ENCODE data around the gene ELMOD2.

- TF ChIP-seq RARB (CRISPR knock-in tag; IDR thresholded peaks at IDR 0.05): no peak
- no peak for TF ChIP-seq GLIS3 (CRISPR knock-in tag; IDR thresholded peaks at IDR 0.05)
- no peak for TF ChIP-seq TSHZ2 (CRISPR knock-in tag; IDR thresholded peaks at IDR 0.05)
- no peak for TF ChIP-seq CSDC2 (CRISPR knock-in tag; IDR thresholded peaks at IDR 0.05)
- TF ChIP-seq ZFP30 (CRISPR knock-in tag; IDR thresholded peaks at IDR 0.05): no peak
- TF ChIP-seq TCF4 (CRISPR knock-in tag; IDR thresholded peaks at IDR 0.05; ENCODE audit: borderline replicate concordance): no peak
- TF ChIP-seq CSRNP3 (CRISPR knock-in tag; IDR thresholded peaks at IDR 0.05): no peak
Observed at GRCh38 chr4:140483445-140483844, 40.5 kb upstream of the ELMOD2 start.
